ENCODE results near the gene ATAD3A. TPM values are rescaled to one million over a fixed set of nuclear protein-coding genes. Genes with fewer than 3 reads are reported as not detected.

ATAD3A gene
- total and polyA plus RNA-seq, 2 of the 4 experiments (the other 2 are of a cell fraction) = 27.2 to 34.0 TPM

- no peak overlapping the region for H3K56ac ChIP-seq (ENCODE audit: extremely low read depth, insufficient read depth, low read length)
- WGBS, 2 experiments (ENCODE audit: extremely low coverage in 2 of 2, insufficient read length in 1 of 2) = 100% methylated on average over 1 of the region's 4 CpGs; no CpG with 5 or more reads in 1 of the 2 experiments
- H3K14ac ChIP-seq (replicated peaks; ENCODE audit: low read depth, low read length) = no peak overlapping the region
- no peak overlapping the region for H3K4me3 ChIP-seq (ENCODE audit: insufficient read depth, low read depth, low read length)
- H4K5ac ChIP-seq (ENCODE audit: low read depth, low read length) = no peak overlapping the region
- H2AFZ ChIP-seq (replicated peaks; ENCODE audit: low read length, poor library complexity) = no peak overlapping the region
- H2BK120ac ChIP-seq (ENCODE audit: low read depth, low read length) = no peak overlapping the region
- no peak overlapping the region for H2BK15ac ChIP-seq (ENCODE audit: low read depth, low read length)
- ChIA-PET POLR2A (ENCODE audit: unreplicated experiment) (interaction anchor here (0.6 kb wide), 1 partner anchor 38 kb away, joined by 14 read pairs; no protein-coding TSS in a partner anchor), CTCF (no interaction called here)
- no peak overlapping the region for H4K91ac ChIP-seq (ENCODE audit: insufficient read depth, low read depth, low read length)
- peaks cover 7% of the 10 kb centered on the region; the same call in 1 of the 2 replicates for H3K9me1 ChIP-seq (ENCODE audit: insufficient read depth, low read length)
- no peak overlapping the region for H4K8ac ChIP-seq (ENCODE audit: low read depth in 2 of 2, low read length in 2 of 2)
- H3K27ac ChIP-seq (ENCODE audit: insufficient read depth, low read length) = no peak overlapping the region
- dilution Hi-C loops (cut with HindIII; ENCODE audit: low sequenced_read_pairs, unreplicated experiment) (no loop called here), intact Hi-C loops (cut with micrococcal nuclease) (no loop called here), in situ Hi-C loops (cut with MboI; ENCODE audit: low sequenced_read_pairs) (no loop called here)
- no peak overlapping the region for H3K4ac ChIP-seq (ENCODE audit: low read depth, low read length)
- H3K18ac ChIP-seq (ENCODE audit: low read depth, low read length) = no peak overlapping the region
- H3K9ac ChIP-seq (ENCODE audit: low read depth, low read length) = no peak overlapping the region
- ATAC-seq (ENCODE audit: low read depth) = no peak
- H3K79me1 ChIP-seq (ENCODE audit: low read depth in 1 of 2, low read length in 2 of 2) = peaks cover 6 to 11% of the 10 kb centered on the region in 2 experiments; a peak in 3 of 4 replicates
- no peak overlapping the region for H3K23ac ChIP-seq (ENCODE audit: low read depth, low read length)
- no peaks in the 10 kb centered on the region for H4K20me1 ChIP-seq (ENCODE audit: insufficient read depth, low read length)
- TF ChIP-seq FOS (IDR thresholded peaks at IDR 0.05; ENCODE audit: low read depth, low read length) (no peak), MXI1 (IDR thresholded peaks at IDR 0.05; ENCODE audit: borderline replicate concordance, low read depth, low read length) (no peak), RFX5 (IDR thresholded peaks at IDR 0.05; ENCODE audit: low read depth, low read length) (no peak), BHLHE40 (IDR thresholded peaks at IDR 0.05; ENCODE audit: low read depth, low read length) (no peak), ELK1 (IDR thresholded peaks at IDR 0.05; ENCODE audit: borderline replicate concordance, low read depth, low read length) (no peak), CTCF (conservative IDR thresholded peaks at IDR 0.05; ENCODE audit: low read depth, low read length) (no peak), SMC3 (IDR thresholded peaks at IDR 0.05; ENCODE audit: low read depth, low read length) (no peak), RAD21 (IDR thresholded peaks at IDR 0.05; ENCODE audit: low read length) (no peak), CHD1 (IDR thresholded peaks at IDR 0.05; ENCODE audit: low read depth, low read length) (no peak), MAFK (IDR thresholded peaks at IDR 0.05; ENCODE audit: low read depth, low read length) (no peak), RCOR1 (IDR thresholded peaks at IDR 0.05; ENCODE audit: insufficient replicate concordance, low read length) (no peak), POLR2A (IDR thresholded peaks at IDR 0.05; ENCODE audit: low read depth, low read length) (no peak), NFE2L2 (IDR thresholded peaks at IDR 0.05; ENCODE audit: low read depth, low read length) (no peak), USF2 (IDR thresholded peaks at IDR 0.05; ENCODE audit: low read depth, low read length) (no peak), MAZ (IDR thresholded peaks at IDR 0.05; ENCODE audit: borderline replicate concordance, low read depth, low read length) (no peak), CEBPB (IDR thresholded peaks at IDR 0.05; ENCODE audit: low read depth, low read length) (no peak)
- H2BK5ac ChIP-seq (ENCODE audit: low read depth, low read length, poor library complexity, severe bottlenecking) = no peak overlapping the region
- no peak overlapping the region for H2AK9ac ChIP-seq (replicated peaks; ENCODE audit: low read depth, low read length, poor library complexity)
- no peaks in the 10 kb centered on the region for H3K36me3 ChIP-seq (ENCODE audit: control insufficient read depth, insufficient read depth, low read length)
- DNase-seq = no peak
- H2AK5ac ChIP-seq (ENCODE audit: low read depth, low read length) = no peak overlapping the region
- BruUV-seq (replicated peaks) = no TSS peak
- H2BK20ac ChIP-seq (ENCODE audit: low read depth, low read length) = no peak overlapping the region
- H3K4me2 ChIP-seq (ENCODE audit: low read depth, low read length) = no peak overlapping the region
- peaks cover 3% of the 10 kb centered on the region; the same call in 1 of the 2 replicates for H3K4me1 ChIP-seq (ENCODE audit: control insufficient read depth, insufficient read depth, low read length)
- no peaks in the 10 kb centered on the region for H3K27me3 ChIP-seq (ENCODE audit: control insufficient read depth, insufficient read depth, low read length)
- no peaks in the 10 kb centered on the region for H3K9me3 ChIP-seq (ENCODE audit: control insufficient read depth, insufficient read depth, low read length)
These were observed 4.7 kb upstream of the ATAD3A start for GRCh38 chr1:1507305-1507704.

Data from IMR-90 (cell line).